WERI-Rb-1 (cell line): Measurements from ENCODE around the gene ALLC.

ENCODE experiments used
- DNase-seq: peaks from one replicate; pipeline ENCODE4 v3.0.0-alpha.2; 2020
- H3K27ac ChIP-seq: fragments of 250-450 bp; sonication (Bioruptor Pico); 2 replicates; pipeline ENCODE4 v1.5.1; 2020; ENCODE audit warnings: mild to moderate bottlenecking, moderate library complexity
- H3K27me3 ChIP-seq: fragments of 250-450 bp; sonication (Bioruptor Pico); 2 replicates; pipeline ENCODE4 v1.5.1; 2021; ENCODE audit warnings: mild to moderate bottlenecking, low read depth, moderate library complexity; ENCODE audit not compliant: insufficient read depth, severe bottlenecking
- H3K36me3 ChIP-seq: fragments of 250-450 bp; sonication (Bioruptor Pico); 2 replicates; pipeline ENCODE4 v1.5.1; 2020; ENCODE audit warnings: mild to moderate bottlenecking, moderate library complexity
- H3K4me3 ChIP-seq: 2 replicates; pipeline ENCODE4 v1.5.1; 2011; ENCODE audit warnings: low read depth, mild to moderate bottlenecking, control low read depth, low read length
- H3K9me3 ChIP-seq: fragments of 250-450 bp; sonication (Bioruptor Pico); 2 replicates; pipeline ENCODE4 v1.5.1; 2021; ENCODE audit warnings: mild to moderate bottlenecking, moderate library complexity; ENCODE audit not compliant: severe bottlenecking
- TF ChIP-seq, protein P1 (sequence below): IDR thresholded peaks from 2 replicates; pipeline ENCODE4 v1.5.1; 2011; ENCODE audit warnings: low read depth, mild to moderate bottlenecking, control low read depth, inconsistent platforms, low read length

Gene ALLC

DNA sequence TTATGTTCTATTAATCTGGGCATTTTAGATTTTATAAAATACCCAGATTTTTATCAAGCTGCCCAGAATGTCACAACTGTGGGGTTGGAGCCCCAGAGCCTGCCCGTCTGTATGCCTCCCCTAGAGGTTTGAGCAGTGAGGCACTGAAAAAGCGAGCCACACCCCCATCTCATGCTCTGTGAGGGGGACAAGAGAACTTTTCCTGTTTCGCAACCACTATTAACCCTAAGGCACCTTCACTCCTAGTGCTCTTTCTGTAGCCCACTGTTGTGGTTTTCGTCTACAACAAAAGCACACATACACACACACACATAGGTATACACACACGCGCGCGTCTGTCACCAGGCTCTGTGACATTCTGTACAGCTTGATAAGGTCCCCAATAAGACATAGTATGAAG, 83.4 kb downstream of the ALLC start:
- TF ChIP-seq, protein P1, sequence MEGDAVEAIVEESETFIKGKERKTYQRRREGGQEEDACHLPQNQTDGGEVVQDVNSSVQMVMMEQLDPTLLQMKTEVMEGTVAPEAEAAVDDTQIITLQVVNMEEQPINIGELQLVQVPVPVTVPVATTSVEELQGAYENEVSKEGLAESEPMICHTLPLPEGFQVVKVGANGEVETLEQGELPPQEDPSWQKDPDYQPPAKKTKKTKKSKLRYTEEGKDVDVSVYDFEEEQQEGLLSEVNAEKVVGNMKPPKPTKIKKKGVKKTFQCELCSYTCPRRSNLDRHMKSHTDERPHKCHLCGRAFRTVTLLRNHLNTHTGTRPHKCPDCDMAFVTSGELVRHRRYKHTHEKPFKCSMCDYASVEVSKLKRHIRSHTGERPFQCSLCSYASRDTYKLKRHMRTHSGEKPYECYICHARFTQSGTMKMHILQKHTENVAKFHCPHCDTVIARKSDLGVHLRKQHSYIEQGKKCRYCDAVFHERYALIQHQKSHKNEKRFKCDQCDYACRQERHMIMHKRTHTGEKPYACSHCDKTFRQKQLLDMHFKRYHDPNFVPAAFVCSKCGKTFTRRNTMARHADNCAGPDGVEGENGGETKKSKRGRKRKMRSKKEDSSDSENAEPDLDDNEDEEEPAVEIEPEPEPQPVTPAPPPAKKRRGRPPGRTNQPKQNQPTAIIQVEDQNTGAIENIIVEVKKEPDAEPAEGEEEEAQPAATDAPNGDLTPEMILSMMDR = no peak
- no peaks in the 10 kb centered on the region for H3K27me3 ChIP-seq
- DNase-seq = no peak
- no peaks in the 10 kb centered on the region for H3K36me3 ChIP-seq
- H3K27ac ChIP-seq = no peak overlapping the region
- no peaks in the 10 kb centered on the region for H3K9me3 ChIP-seq
- H3K4me3 ChIP-seq = no peak overlapping the region

DNA sequence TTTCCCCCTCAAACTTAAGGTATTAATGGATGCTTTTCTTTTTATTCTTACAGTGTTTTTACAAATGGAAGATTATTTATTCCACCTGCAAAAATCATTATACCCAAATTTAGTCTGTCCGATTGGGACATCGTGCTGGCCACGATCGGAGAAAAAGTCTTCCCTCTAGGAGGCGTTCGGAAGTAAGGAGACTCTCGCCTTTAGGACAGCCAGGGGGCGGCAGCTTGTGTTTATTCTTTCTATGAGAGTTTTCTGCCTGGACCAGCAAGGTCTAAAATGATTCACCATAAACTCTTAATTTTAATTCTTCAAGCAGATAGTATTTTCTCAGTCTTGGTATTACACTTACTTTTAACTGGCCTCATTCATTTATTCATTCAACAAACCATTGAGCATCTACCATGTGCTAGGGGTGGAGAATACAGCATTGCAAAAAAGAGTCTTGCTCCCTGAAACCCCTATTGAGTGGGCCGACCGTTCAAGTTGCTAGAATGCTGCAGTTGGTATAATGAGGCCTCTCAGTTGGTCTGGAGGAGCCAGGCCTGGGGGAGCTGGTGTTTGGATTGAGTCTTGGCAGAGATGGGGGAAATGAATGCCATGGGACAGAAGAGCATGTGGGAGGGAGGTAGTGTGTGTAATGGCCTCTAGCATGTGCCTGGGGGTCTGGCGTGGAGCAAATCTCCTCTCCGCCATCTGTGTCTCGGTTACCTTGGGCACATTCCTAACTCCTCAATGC, 84.0 kb downstream of the ALLC start:
- no peak overlapping the region for H3K4me3 ChIP-seq
- no peaks in the 10 kb centered on the region for H3K36me3 ChIP-seq
- TF ChIP-seq, protein P1 = no peak
- no peak overlapping the region for H3K27ac ChIP-seq
- no peak for DNase-seq
- H3K27me3 ChIP-seq = no peaks in the 10 kb centered on the region
- H3K9me3 ChIP-seq = no peaks in the 10 kb centered on the region

DNA sequence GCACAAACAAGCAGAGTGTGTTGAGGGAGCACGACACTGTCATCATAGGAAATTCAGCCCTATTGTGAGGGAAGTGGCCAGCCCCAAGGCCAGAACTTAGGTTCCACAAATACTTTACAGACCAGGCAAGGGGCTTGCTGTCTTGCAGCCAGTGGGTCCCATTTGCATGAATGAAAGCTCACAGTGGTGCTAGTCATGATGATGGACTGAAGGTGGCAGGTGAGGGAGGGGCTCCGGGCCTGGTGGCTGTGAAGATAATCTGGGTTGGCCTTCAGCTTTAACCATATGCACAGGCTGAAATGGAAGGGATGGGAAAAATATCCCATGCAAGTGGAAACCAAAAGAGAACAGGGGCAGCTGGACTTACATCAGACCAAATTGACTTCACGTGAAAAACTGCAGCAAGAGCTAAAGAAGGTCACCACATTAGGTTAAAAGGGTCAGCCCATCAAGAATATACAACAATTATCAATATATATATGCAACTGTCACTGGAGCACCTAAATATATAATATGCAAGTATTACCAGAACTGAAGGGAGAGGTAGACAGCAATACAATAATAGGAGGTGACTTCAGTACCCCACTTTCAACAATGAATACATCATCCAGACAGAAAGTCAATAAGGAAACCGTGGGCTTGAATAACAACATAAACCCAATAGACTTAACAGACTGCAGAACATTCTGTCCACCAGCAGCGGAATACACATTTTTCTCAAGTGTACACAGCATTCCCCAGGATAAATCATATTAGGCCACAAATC, 84.9 kb downstream of the ALLC start:
- no peaks in the 10 kb centered on the region for H3K9me3 ChIP-seq
- TF ChIP-seq, protein P1 = no peak
- H3K36me3 ChIP-seq = no peaks in the 10 kb centered on the region
- no peak for DNase-seq
- no peaks in the 10 kb centered on the region for H3K27me3 ChIP-seq
- no peak overlapping the region for H3K27ac ChIP-seq
- no peak overlapping the region for H3K4me3 ChIP-seq

DNA sequence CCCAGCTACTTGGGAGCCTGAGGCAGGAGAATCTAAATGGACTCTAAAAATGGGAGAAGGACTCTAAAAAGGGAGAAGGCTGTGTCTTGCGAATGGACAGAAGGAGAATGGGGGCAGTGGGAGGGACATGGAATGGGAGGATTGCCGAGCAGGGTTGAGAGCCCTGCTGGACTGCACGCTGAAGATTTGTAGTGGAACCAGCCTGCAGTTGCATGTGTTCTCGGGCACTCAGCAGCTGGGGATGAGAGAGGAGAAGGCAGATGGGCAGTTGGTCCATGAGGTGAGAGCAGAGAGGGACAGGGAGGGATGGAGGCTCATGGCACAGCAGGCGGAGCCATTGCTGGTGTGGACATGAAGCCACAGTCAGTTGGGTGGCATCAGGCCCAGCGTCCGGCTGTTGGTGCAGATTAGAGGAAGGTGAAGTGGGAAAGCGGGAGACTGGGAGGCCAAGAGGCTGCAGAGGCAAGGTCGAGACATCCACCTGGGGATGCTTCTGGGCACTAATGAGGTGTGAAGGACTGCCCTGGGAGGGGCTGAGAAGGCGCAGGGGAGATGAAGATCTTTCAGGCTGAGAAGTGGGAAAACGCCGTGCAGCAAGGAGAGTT, 86.1 kb downstream of the ALLC start:
- Histone ChIP-seq H3K9me3 (no peaks in the 10 kb centered on the region), H3K36me3 (no peaks in the 10 kb centered on the region), H3K27ac (no peak overlapping the region), H3K27me3 (no peaks in the 10 kb centered on the region), H3K4me3 (no peak overlapping the region)
- DNase-seq = no peak
- TF ChIP-seq, protein P1 = no peak

DNA sequence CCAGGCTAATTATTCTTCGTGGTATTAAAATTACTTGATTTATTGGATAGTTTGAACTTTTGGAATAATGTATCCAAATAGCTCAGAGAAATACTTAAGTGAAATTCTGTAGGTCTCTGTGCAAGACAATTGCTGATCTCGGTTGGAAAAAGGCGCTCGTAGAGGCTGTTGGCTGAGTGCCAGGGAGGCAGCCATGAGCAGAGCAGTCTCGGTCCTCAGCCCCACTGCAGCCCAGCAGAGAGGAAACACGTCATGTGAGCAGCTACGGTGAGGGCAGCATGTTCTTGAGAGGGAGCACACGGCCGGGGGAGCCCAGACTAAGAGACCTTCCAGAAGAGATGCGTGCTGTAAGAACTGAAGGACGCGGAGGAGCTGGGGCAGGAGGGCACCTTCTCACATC, 87.9 kb downstream of the ALLC start:
- TF ChIP-seq, protein P1 = no peak
- Histone ChIP-seq H3K4me3 (no peak overlapping the region), H3K9me3 (no peaks in the 10 kb centered on the region), H3K27ac (no peak overlapping the region), H3K36me3 (no peaks in the 10 kb centered on the region), H3K27me3 (no peaks in the 10 kb centered on the region)
- DNase-seq = no peak
